Large intestine (tissue), 3 donors: ENCODE results near the gene CFI. TPM values are rescaled to one million over a fixed set of nuclear protein-coding genes. Genes with fewer than 3 reads are reported as not detected.

Source experiments
- DNase-seq, 2 donors: peaks; one replicate each; pipeline versions ENCODE4 v3.0.0 to v3.0.0-alpha.2; 2013
- H3K27ac ChIP-seq: one replicate; pipeline ENCODE4 v1.5.1; 2013; ENCODE audit warnings: low read length
- H3K27me3 ChIP-seq: 2 replicates; pipeline ENCODE4 v1.6.1; 2013; ENCODE audit warnings: low read length; ENCODE audit not compliant: control insufficient read depth, insufficient read depth
- H3K36me3 ChIP-seq: 2 replicates; pipeline ENCODE4 v1.6.1; 2013; ENCODE audit warnings: low read length; ENCODE audit not compliant: control insufficient read depth, insufficient read depth
- H3K4me1 ChIP-seq: one replicate; pipeline ENCODE4 v1.6.1; 2013; ENCODE audit warnings: low read length; ENCODE audit not compliant: control insufficient read depth, insufficient read depth
- H3K4me3 ChIP-seq: one replicate; pipeline ENCODE4 v1.5.1; 2013; ENCODE audit warnings: low read length
- H3K9me3 ChIP-seq: one replicate; pipeline ENCODE4 v1.6.1; 2013; ENCODE audit warnings: mild to moderate bottlenecking, low read depth, low read length, moderate library complexity; ENCODE audit not compliant: control insufficient read depth
- WGBS: methylation state at CpG from one replicate; pipeline ENCODE4 v1.1.5; 2013; ENCODE audit warnings: low lambda C conversion rate; ENCODE audit not compliant: insufficient coverage; 5-methylcytosine and 5-hydroxymethylcytosine counted together
- polyA plus RNA-seq: library from polyadenylated mRNA; unstranded; fragments of 120-200 nt; gene quantifications from one replicate; pipeline ENCODE4 v1.2.1, GENCODE V29; 2013

CFI gene
- polyA plus RNA-seq, 1 donor: 244 TPM

- Histone ChIP-seq H3K4me3 (no peak overlapping the region), H3K36me3 (peaks cover 42% of the 10 kb centered on the region)
These were observed 19.4 kb upstream of the CFI start for GRCh38 chr4:109821185-109821584.

GRCh38 chr4:109820563-109820962 lies 18.8 kb upstream of the CFI start:
- Histone ChIP-seq H3K4me3 (no peak overlapping the region), H3K9me3 (no peaks in the 10 kb centered on the region), H3K36me3 (peaks cover 42% of the 10 kb centered on the region), H3K27me3 (no peaks in the 10 kb centered on the region), H3K27ac (no peak overlapping the region), H3K4me1 (peaks cover 4% of the 10 kb centered on the region)
- no peak for DNase-seq
- WGBS: 100% methylated on average over 1 of the region's 2 CpGs

More at GRCh38 chr4:109821185-109821584, 19.4 kb upstream of the CFI start:
- WGBS: 17% methylated on average over 1 of the region's 2 CpGs
- Histone ChIP-seq H3K27ac (no peak overlapping the region), H3K27me3 (no peaks in the 10 kb centered on the region), H3K9me3 (no peaks in the 10 kb centered on the region), H3K4me1 (peaks cover 4% of the 10 kb centered on the region)
- no peak for DNase-seq

- DNase-seq: no peak
- Histone ChIP-seq H3K4me3 (no peak overlapping the region), H3K36me3 (peaks cover 34% of the 10 kb centered on the region), H3K27me3 (no peaks in the 10 kb centered on the region), H3K4me1 (peaks cover 4% of the 10 kb centered on the region), H3K9me3 (no peaks in the 10 kb centered on the region), H3K27ac (no peak overlapping the region)
- WGBS: no CpG with 5 or more reads among the region's 4 CpGs
These were observed 16.5 kb upstream of the CFI start for GRCh38 chr4:109818268-109818667.

GRCh38 chr4:109816894-109817293 lies 15.1 kb upstream of the CFI start:
- Histone ChIP-seq H3K36me3 (peaks cover 24% of the 10 kb centered on the region), H3K9me3 (no peaks in the 10 kb centered on the region), H3K27ac (no peak overlapping the region), H3K4me3 (peak overlapping the region; percentile 76), H3K27me3 (no peaks in the 10 kb centered on the region), H3K4me1 (peaks cover 4% of the 10 kb centered on the region)
- no peak for DNase-seq
- WGBS: 100% methylated on average over 1 of the region's 1 CpG

- Histone ChIP-seq H3K9me3 (no peaks in the 10 kb centered on the region), H3K27me3 (no peaks in the 10 kb centered on the region), H3K4me1 (peaks cover 4% of the 10 kb centered on the region), H3K4me3 (peak overlapping the region; percentile 76), H3K36me3 (peaks cover 23% of the 10 kb centered on the region), H3K27ac (peak overlapping the region; percentile 85)
- peak in 1 of 2 donors; percentile 39 for DNase-seq
- no CpG with 5 or more reads among the region's 19 CpGs for WGBS
These were observed 14.3 kb upstream of the CFI start for GRCh38 chr4:109816082-109816442.

- H3K27ac ChIP-seq: peak within 1 kb of the TSS; percentile 85
- DNase-seq: peak; percentile 97
- H3K27me3 ChIP-seq: no peaks in the 10 kb centered on the region
- WGBS: no CpG with 5 or more reads among the region's 53 CpGs
- H3K4me1 ChIP-seq: peaks cover 4% of the 10 kb centered on the region
- peaks cover 18% of the 10 kb centered on the region for H3K36me3 ChIP-seq
- H3K4me3 ChIP-seq: peak within 1 kb of the TSS; percentile 76
- no peaks in the 10 kb centered on the region for H3K9me3 ChIP-seq
These were observed 13.6 kb upstream of the CFI start, which contains the start of gene GAR1 for GRCh38 chr4:109815151-109816081. Gene GAR1 (plus strand): TSS chr4:109815762. CDS start chr4:109816165, 403 bp downstream.

- H3K27me3 ChIP-seq: no peaks in the 10 kb centered on the region
- H3K4me3 ChIP-seq: no peak overlapping the region
- no peaks in the 10 kb centered on the region for H3K36me3 ChIP-seq
- no peak for DNase-seq
- H3K27ac ChIP-seq: no peak overlapping the region
- H3K4me1 ChIP-seq: peaks cover 2% of the 10 kb centered on the region
- WGBS: 100% methylated on average over 1 of the region's 3 CpGs
- no peaks in the 10 kb centered on the region for H3K9me3 ChIP-seq
These were observed 9.9 kb upstream of the CFI start for GRCh38 chr4:109811707-109812106.

- Histone ChIP-seq H3K4me3 (no peak overlapping the region), H3K27ac (no peak overlapping the region), H3K9me3 (no peaks in the 10 kb centered on the region), H3K27me3 (no peaks in the 10 kb centered on the region), H3K36me3 (no peaks in the 10 kb centered on the region), H3K4me1 (no peaks in the 10 kb centered on the region)
- no peak for DNase-seq
- 65% methylated on average over 2 of the region's 11 CpGs for WGBS
These were observed 9.0 kb upstream of the CFI start for GRCh38 chr4:109810552-109811387.

- no peak for DNase-seq
- Histone ChIP-seq H3K4me3 (no peak overlapping the region), H3K36me3 (no peaks in the 10 kb centered on the region), H3K27me3 (no peaks in the 10 kb centered on the region), H3K4me1 (no peaks in the 10 kb centered on the region), H3K9me3 (no peaks in the 10 kb centered on the region), H3K27ac (no peak overlapping the region)
- 100% methylated on average over 1 of the region's 2 CpGs for WGBS
These were observed 7.9 kb upstream of the CFI start for GRCh38 chr4:109809655-109810054.

- DNase-seq: peak in 1 of 2 donors; percentile 47
- no peak overlapping the region for H3K4me3 ChIP-seq
- no peak overlapping the region for H3K27ac ChIP-seq
- H3K4me1 ChIP-seq: no peaks in the 10 kb centered on the region
- H3K36me3 ChIP-seq: no peaks in the 10 kb centered on the region
- no CpG with 5 or more reads among the region's 4 CpGs for WGBS
- H3K9me3 ChIP-seq: no peaks in the 10 kb centered on the region
- H3K27me3 ChIP-seq: no peaks in the 10 kb centered on the region
These were observed 2.2 kb upstream of the CFI start for GRCh38 chr4:109803924-109804571.
